Cardiac muscle cell (in vitro differentiated cells and primary cell): ENCODE measurements around the gene ERVFRD-1. TPM values are rescaled to one million over a fixed set of nuclear protein-coding genes. Genes with fewer than 3 reads are reported as not detected.

Experiments
- DNase-seq, 2 donors: peaks; one replicate each; pipeline versions ENCODE4 v3.0.0 to v3.0.0-alpha.2; 2010 to 2017; ENCODE audit warnings: low read depth in 1 of 2, low spot score in 1 of 2
- H3K27ac ChIP-seq: fragments of 200-600 bp; sonication (generic); 2 replicates; pipeline ENCODE4 v1.5.1; 2016
- H3K27me3 ChIP-seq: fragments of 200-600 bp; sonication (generic); 2 replicates; pipeline ENCODE4 v1.6.0; 2016; ENCODE audit warnings: control low read depth
- H3K36me3 ChIP-seq: fragments of 200-600 bp; sonication (generic); 2 replicates; pipeline ENCODE4 v1.5.1; 2016; ENCODE audit warnings: control low read depth
- H3K4me1 ChIP-seq: fragments of 200-600 bp; sonication (generic); 2 replicates; pipeline ENCODE4 v1.8.1; 2017; ENCODE audit warnings: low read depth, mild to moderate bottlenecking, mixed run types
- H3K4me3 ChIP-seq: fragments of 200-600 bp; sonication (generic); 2 replicates; pipeline ENCODE4 v1.5.1; 2016; ENCODE audit warnings: mild to moderate bottlenecking
- H3K9me3 ChIP-seq: fragments of 200-600 bp; sonication (generic); 2 replicates; pipeline ENCODE4 v1.5.1; 2017; ENCODE audit warnings: low read depth, mild to moderate bottlenecking, control low read depth
- polyA plus RNA-seq: library from polyadenylated mRNA; unstranded; fragments of >200 nt; fragmentation: Nextera tagmentation; extraction: Ambion mirVana; gene quantifications from 2 replicates; pipeline ENCODE4 v1.2.1, GENCODE V29; 2016
- total RNA-seq: library from RNA; depleted of rRNA; stranded (reverse); fragments of >200 nt; gene quantifications from 2 replicates; pipeline ENCODE4 v1.2.3, GENCODE V29; 2016
- TF ChIP-seq, protein P1 (sequence below): IDR thresholded peaks from 2 replicates; pipeline ENCODE4 v1.5.1; 2012; ENCODE audit warnings: low read depth, mild to moderate bottlenecking, low read length

Gene ERVFRD-1
- total and polyA plus RNA-seq, 2 experiments from 2014 or later: not detected

DNA sequence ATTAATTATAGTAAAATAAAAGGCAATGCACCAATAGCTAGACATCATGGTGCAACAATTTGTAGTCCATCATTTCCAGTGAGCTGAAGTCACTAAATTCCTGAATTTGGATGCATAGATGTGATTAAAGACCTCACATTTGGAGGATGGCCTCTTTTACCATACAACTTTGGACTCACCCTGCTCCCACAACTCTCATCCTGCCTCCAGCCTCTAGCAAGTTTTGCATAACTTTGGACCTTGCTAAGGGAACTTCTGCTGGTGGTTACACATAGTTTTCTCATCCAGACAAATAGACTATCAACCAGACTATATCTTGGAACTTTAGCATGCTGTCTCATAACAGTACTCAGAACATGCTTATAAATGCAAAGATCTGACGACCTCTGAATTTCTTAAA is 54.7 kb downstream of the ERVFRD-1 start:
- Histone ChIP-seq H3K36me3 (no peaks in the 10 kb centered on the region), H3K4me3 (no peak overlapping the region), H3K27me3 (no peaks in the 10 kb centered on the region), H3K27ac (no peak overlapping the region), H3K9me3 (no peaks in the 10 kb centered on the region), H3K4me1 (no peaks in the 10 kb centered on the region)
- DNase-seq: no peak
- TF ChIP-seq, protein P1, sequence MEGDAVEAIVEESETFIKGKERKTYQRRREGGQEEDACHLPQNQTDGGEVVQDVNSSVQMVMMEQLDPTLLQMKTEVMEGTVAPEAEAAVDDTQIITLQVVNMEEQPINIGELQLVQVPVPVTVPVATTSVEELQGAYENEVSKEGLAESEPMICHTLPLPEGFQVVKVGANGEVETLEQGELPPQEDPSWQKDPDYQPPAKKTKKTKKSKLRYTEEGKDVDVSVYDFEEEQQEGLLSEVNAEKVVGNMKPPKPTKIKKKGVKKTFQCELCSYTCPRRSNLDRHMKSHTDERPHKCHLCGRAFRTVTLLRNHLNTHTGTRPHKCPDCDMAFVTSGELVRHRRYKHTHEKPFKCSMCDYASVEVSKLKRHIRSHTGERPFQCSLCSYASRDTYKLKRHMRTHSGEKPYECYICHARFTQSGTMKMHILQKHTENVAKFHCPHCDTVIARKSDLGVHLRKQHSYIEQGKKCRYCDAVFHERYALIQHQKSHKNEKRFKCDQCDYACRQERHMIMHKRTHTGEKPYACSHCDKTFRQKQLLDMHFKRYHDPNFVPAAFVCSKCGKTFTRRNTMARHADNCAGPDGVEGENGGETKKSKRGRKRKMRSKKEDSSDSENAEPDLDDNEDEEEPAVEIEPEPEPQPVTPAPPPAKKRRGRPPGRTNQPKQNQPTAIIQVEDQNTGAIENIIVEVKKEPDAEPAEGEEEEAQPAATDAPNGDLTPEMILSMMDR: no peak

GRCh38 chr6:11055127-11055627 is 56.3 kb downstream of the ERVFRD-1 start:
- TF ChIP-seq, protein P1: no peak
- Histone ChIP-seq H3K4me3 (no peak overlapping the region), H3K4me1 (no peaks in the 10 kb centered on the region), H3K36me3 (no peaks in the 10 kb centered on the region), H3K9me3 (no peaks in the 10 kb centered on the region), H3K27ac (no peak overlapping the region), H3K27me3 (no peaks in the 10 kb centered on the region)
- DNase-seq: no peak

- Histone ChIP-seq H3K36me3 (no peaks in the 10 kb centered on the region), H3K27ac (no peak overlapping the region), H3K27me3 (peaks cover under 1% of the 10 kb centered on the region), H3K4me1 (no peaks in the 10 kb centered on the region), H3K9me3 (no peaks in the 10 kb centered on the region), H3K4me3 (no peak overlapping the region)
- no peak for DNase-seq
- TF ChIP-seq, protein P1: no peak
Observed at GRCh38 chr6:11054722-11055121, 56.8 kb downstream of the ERVFRD-1 start.

DNA sequence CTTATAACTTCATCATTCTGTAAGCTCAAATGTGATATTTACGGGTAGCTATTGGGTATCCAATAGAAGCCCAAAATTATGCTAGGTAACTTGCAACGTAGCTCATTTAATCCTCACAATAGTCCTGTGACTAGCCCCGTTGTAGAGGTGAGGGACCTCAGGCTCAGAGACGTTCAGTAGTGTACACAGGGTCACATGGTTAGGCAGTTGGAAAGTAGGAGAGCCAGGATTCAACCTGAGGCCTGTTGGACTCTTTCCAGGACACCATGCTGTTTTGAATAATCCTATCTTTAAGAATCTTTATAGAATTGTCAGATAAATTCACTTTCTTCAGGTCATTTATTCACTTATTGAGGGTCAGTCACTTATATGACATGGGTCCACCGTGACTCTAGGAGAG is 58.2 kb downstream of the ERVFRD-1 start:
- H3K4me1 ChIP-seq: no peaks in the 10 kb centered on the region
- H3K27me3 ChIP-seq: peaks cover 9% of the 10 kb centered on the region
- no peaks in the 10 kb centered on the region for H3K9me3 ChIP-seq
- H3K27ac ChIP-seq: no peak overlapping the region
- TF ChIP-seq, protein P1: no peak
- H3K36me3 ChIP-seq: no peaks in the 10 kb centered on the region
- no peak for DNase-seq
- H3K4me3 ChIP-seq: no peak overlapping the region

Other genes with a start within 250 kb of the ERVFRD-1 start
- gene GCM2, start 229.7 kb downstream of the ERVFRD-1 start, total RNA-seq: not detected in 2 replicates
- not detected in 2 replicates for gene GCM2, start 229.7 kb downstream of the ERVFRD-1 start, polyA plus RNA-seq
- 3.4 and 6.9 TPM in 2 replicates for gene SYCP2L, start 224.7 kb downstream of the ERVFRD-1 start, total RNA-seq
- gene SYCP2L, start 224.7 kb downstream of the ERVFRD-1 start, polyA plus RNA-seq: 0.51 and 4.5 TPM in 2 replicates
- 0.06 and 0.63 TPM in 2 replicates for gene ELOVL2, start 67.4 kb downstream of the ERVFRD-1 start, total RNA-seq
- 0.12 TPM in 1 of 2 replicates, not detected in the other for gene ELOVL2, start 67.4 kb downstream of the ERVFRD-1 start, polyA plus RNA-seq
- 8.6 and 8.9 TPM in 2 replicates for gene SMIM13, start 17.9 kb downstream of the ERVFRD-1 start, total RNA-seq
- 9.6 and 13.6 TPM in 2 replicates for gene SMIM13, start 17.9 kb downstream of the ERVFRD-1 start, polyA plus RNA-seq
- 25.1 and 26.8 TPM in 2 replicates for gene NEDD9, start 120.9 kb upstream of the ERVFRD-1 start, total RNA-seq
- 12.6 and 19.7 TPM in 2 replicates for gene NEDD9, start 120.9 kb upstream of the ERVFRD-1 start, polyA plus RNA-seq